ENCODE data around the gene CBFA2T2.

The CBFA2T2 gene

GRCh38 chr20:33664762-33665144 lies 174.9 kb downstream of the CBFA2T2 start:
- no peak for DNase-seq (ENCODE audit: low read depth, low spot score)

GRCh38 chr20:33666293-33667244 lies 176.7 kb downstream of the CBFA2T2 start, which contains the start of gene ACTL10:
Gene ACTL10, plus strand, starts transcription at chr20:33666943. Its CDS starts 555 bp downstream, at chr20:33667498.
- DNase-seq (ENCODE audit: low read depth, low spot score) = peak; percentile 99

GRCh38 chr20:33667245-33667675 lies 177.4 kb downstream of the CBFA2T2 start:
- no peak for DNase-seq (ENCODE audit: low read depth, low spot score)

- peak; percentile 92 for DNase-seq (ENCODE audit: low read depth, low spot score)
Measured at GRCh38 chr20:33667676-33668465, 178.0 kb downstream of the CBFA2T2 start.

GRCh38 chr20:33668466-33669155 lies 178.7 kb downstream of the CBFA2T2 start:
- DNase-seq (ENCODE audit: low read depth, low spot score) = no peak

GRCh38 chr20:33669224-33669623 lies 179.3 kb downstream of the CBFA2T2 start:
- DNase-seq (ENCODE audit: low read depth, low spot score) = no peak

GRCh38 chr20:33669873-33670640 lies 180.2 kb downstream of the CBFA2T2 start:
- DNase-seq (ENCODE audit: low read depth, low spot score) = no peak

- no peak for DNase-seq (ENCODE audit: low read depth, low spot score)
Measured at GRCh38 chr20:33670715-33671499, 181.0 kb downstream of the CBFA2T2 start.

- no peak for DNase-seq (ENCODE audit: low read depth, low spot score)
Measured at GRCh38 chr20:33671573-33672288, 181.8 kb downstream of the CBFA2T2 start.

- no peak for DNase-seq (ENCODE audit: low read depth, low spot score)
Measured at GRCh38 chr20:33672426-33673113, 182.7 kb downstream of the CBFA2T2 start.

GRCh38 chr20:33673114-33673409 lies 183.2 kb downstream of the CBFA2T2 start:
- DNase-seq (ENCODE audit: low read depth, low spot score) = no peak

- peak; percentile 37 for DNase-seq (ENCODE audit: low read depth, low spot score)
Measured at GRCh38 chr20:33673410-33674293, 183.8 kb downstream of the CBFA2T2 start.

GRCh38 chr20:33674294-33675135 lies 184.6 kb downstream of the CBFA2T2 start, which contains the start of gene NECAB3:
Gene NECAB3, minus strand, starts transcription at chr20:33674428. Its CDS starts 76 bp downstream, at chr20:33674352.
- peak; percentile 70 for DNase-seq (ENCODE audit: low read depth, low spot score)

GRCh38 chr20:33675136-33675959 lies 185.5 kb downstream of the CBFA2T2 start:
- peak; percentile 53 for DNase-seq (ENCODE audit: low read depth, low spot score)

GRCh38 chr20:33676121-33676520 lies 186.2 kb downstream of the CBFA2T2 start:
- no peak for DNase-seq (ENCODE audit: low read depth, low spot score)

Measured in ELF-1 (cell line).